ENCODE results near the gene RPS6KA2. TPM values are rescaled to one million over a fixed set of nuclear protein-coding genes. Genes with fewer than 3 reads are reported as not detected.

Gene RPS6KA2
- total RNA-seq, 1 donor from 2014 or later, result 103 TPM

DNA sequence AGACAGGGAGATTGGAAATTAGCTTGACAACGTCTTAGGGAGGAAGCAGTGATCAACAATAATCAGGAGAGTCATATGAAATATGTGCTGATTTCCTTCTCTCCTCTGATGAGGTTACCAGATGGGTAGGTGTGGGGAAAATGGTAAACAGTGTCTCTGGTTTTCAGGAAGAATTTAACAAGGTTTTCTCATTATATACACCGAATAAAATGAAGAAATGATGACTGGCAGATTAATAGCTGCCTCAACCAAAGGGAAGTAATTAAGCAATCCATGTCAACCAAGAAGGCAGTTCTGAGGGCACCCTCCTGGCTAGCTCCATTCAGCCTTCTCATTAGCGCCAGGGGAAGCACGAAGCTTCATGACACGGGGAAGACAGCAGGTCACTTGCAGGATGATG is 27.8 kb downstream of the RPS6KA2 start:
- no peak for DNase-seq (ENCODE audit: low spot score)
- intact Hi-C loops (cut with DNase I), result no loop called here

DNA sequence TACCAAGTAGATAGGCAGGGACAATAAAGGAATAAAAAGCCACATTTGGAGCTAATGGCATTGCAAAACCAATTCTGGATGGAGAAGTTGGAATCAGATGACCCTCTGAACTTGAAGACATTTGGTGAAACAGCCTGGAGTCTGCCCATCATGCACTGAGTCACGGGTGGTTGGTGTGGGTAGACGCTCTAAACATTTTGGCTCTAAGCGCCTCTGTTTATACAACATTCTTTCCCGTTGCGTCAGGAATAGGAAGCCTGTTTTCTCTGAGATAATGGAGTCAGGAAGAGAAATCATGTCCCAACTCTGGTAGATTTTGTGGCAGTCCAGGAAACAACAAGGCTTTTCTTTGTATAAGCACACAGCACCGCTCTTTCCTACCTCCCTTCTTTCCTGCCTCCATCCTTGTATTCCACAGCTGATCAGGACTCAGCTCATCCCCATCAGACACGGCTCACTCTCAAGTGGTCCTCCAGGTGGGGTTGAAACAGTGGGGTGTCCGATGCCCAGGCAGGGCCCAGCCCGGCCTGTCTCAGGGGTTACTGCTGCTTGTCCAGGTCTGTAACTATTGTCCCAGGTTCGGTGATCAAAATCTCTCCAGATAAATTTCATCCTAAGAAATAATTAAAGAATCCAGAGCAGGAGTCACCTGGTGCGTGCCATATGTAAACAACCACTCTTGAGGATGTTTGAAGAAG is 28.5 kb downstream of the RPS6KA2 start:
- intact Hi-C loops (cut with DNase I), result no loop called here
- DNase-seq (ENCODE audit: low spot score), result no peak

DNA sequence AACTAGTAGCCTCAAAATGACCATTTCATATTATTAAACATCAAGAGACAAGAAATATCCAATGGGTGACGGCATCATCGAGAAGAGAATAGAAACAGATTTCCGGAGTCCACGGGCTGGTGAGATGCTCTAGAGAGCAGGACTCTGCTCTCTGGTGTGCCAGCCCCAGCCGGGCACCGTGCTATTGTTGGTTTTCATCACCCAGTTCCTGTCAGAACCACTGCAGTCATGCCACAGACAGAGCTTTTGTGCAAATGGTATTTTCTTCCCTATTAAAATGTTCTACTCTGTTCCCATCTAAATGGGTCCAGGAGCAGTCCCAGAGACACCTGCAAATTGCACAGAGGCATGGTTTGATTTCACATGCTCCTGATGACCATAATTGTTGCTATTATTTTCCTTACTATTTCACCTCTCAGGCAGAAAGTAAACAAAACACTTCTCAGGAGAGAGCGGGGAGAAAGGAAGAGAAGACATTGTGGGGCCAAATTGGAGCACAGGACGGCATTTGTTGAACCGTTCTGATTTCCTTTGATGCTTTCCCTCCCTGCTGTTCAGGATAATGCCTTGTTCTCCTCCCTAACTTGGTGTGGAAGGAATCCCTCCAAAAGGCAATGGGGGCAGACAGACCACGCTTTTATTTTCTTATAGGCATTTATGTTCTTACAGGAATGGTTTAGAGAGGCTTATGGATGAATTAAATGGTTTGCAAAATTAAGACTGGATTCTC is 29.2 kb downstream of the RPS6KA2 start:
- intact Hi-C loops (cut with DNase I), result no loop called here
- DNase-seq (ENCODE audit: low spot score), result no peak

DNA sequence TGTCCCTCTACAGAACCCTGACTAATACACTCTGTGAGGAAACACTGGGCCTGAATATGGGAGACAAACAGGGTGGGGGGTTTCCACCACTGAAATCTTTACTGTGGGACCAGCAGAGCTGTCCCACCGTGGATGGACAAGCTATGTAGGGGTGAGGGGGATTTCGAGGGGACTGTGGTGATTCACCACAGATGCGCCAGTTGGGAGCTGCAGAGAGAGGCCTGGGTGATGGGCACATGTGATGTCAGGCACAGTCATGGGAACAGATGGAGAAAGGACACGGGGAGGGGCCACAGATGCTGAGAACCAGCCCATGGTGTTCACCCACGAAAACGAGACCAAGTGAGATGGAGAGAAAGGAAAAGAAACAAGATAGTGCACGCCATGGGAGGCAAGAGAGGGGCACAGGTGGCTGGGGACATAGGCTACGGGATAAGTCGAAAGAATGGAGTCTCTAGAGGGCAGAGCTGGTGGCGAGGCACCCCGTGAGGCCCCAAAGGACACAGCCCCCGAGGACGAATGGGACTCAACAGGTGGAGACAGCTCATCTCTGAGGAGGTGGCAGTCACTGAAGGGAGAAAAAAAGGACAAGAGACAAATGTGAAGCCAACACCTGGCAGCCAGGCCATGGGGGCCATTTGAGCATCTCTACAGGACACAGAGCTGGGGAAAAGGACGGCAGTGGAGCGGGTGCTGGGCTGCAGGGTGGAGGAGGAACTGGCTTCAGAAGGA is 30.1 kb downstream of the RPS6KA2 start:
- intact Hi-C loops (cut with DNase I), result no loop called here
- DNase-seq (ENCODE audit: low spot score), result no peak

DNA sequence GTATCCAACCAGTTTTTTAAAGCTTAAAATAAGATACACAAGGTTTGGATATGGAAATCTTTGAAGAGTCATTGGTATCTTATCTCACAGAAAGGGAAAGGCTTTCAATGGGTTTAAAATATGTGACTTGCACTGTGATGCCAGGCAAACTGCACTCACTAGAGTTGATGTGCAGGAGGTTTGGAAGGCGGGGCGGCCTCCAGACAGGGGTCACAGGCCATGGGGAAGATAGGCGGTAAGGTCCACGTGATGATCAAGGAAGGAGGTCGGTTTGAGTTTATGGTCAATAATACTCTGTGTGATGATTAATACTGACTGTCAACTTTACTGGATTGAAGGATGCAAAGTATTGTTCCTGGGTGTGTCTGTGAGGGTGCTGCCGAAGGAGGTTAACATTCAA is 31.1 kb downstream of the RPS6KA2 start:
- DNase-seq (ENCODE audit: low spot score), result no peak
- intact Hi-C loops (cut with DNase I), result no loop called here

DNA sequence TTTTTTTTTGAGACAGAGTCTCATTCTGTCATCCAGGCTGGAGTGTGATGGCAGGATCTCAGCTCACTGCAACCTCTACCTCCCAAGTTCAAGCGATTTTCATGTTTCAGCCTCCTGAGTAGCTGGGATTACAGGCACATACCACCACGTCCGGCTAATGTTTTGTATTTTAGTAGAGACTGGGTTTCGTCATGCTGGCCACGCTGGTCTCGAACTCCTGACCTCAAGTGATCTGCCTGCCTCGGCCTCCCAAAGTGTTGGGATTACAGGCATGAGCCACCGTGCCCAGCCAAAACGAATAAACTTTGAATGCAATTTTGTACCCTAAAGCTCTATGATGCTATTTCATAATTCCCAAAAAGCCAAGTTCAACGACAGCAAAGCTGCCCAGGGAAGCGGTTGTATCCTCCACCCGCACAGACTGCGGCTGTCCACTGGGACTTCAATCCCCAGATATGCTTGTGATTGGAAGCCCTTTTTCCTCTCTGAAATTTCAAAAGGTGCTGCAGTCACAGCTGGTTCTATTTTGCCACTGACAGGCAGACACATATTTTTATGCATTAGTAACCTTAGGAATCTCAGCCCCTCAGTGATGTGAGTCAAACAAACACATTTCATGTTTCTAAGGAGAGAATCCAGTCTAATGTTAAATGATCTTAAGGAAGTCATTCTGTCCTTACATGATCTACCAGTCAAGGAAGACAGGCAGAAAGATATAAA is 31.8 kb downstream of the RPS6KA2 start:
- intact Hi-C loops (cut with DNase I), result no loop called here

DNA sequence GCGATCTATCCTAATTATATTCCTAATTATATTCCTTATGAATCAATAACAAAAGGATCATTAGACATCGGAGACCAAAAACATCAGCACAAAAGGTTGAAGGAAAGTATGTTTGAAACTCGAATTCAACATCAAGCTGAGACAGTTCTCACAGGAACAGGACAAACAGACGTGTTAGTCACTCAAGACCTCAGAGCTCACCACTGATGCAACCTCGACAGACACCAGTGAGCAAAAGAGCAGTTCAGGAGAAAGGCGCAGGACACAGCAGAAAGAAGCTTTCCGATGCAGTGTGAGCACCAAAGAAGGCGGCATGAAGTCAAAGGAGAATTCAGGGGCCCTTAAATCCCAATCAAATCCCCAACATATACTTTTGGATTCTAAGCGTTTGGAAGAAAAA is 34.2 kb downstream of the RPS6KA2 start:
- intact Hi-C loops (cut with DNase I), result no loop called here
- DNase-seq (ENCODE audit: low spot score), result no peak

More for the DNA sequence above, 31.8 kb downstream of the RPS6KA2 start:
- no peak for DNase-seq (ENCODE audit: low spot score)

DNA sequence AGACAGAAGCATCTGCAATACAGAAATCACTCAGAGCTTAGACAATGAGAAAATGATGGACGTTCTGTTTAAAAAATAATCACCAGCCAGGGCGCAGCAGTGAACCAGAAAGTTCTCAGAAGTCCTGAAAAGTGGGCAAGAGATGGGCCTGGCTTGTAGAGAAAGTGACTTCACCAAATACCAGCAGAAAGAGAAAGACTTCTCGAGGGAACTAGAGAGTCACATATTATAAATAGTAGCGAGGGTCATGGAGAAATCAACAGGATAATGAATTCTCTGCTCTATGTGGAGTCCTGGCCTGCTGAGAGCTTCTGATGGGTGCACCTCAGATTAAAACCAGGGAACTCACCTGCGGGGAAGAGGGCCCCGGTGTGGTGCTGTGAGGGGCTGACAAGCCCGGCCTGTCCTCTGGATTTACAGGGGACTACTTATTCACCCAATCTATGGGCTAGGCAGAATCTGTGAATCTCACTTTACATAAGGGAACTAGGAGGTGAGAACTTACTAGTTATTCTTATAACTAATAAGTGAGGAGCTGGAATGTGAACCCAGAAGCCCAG is 35.0 kb downstream of the RPS6KA2 start:
- DNase-seq (ENCODE audit: low spot score), result no peak
- intact Hi-C loops (cut with DNase I), result no loop called here

DNA sequence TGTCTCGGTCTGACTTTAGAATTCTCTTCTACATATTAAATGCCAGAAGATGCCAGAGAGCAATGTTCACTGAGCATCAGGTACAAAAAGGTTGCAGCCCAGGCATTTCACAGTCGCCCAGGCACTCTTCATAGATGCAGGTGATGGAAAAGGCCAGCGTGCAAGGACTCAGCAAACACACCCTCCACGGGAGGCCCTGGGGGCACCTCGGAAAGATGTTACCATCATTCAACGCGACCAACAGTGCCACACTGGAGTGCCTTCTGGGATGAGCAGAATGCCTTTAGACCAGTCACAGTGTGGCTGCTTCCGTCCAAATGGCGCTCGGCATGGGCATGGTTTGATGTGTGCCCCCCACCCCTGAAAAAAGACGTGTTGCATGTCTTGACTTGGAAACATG is 36.0 kb downstream of the RPS6KA2 start:
- DNase-seq (ENCODE audit: low spot score), result no peak
- intact Hi-C loops (cut with DNase I), result no loop called here

DNA sequence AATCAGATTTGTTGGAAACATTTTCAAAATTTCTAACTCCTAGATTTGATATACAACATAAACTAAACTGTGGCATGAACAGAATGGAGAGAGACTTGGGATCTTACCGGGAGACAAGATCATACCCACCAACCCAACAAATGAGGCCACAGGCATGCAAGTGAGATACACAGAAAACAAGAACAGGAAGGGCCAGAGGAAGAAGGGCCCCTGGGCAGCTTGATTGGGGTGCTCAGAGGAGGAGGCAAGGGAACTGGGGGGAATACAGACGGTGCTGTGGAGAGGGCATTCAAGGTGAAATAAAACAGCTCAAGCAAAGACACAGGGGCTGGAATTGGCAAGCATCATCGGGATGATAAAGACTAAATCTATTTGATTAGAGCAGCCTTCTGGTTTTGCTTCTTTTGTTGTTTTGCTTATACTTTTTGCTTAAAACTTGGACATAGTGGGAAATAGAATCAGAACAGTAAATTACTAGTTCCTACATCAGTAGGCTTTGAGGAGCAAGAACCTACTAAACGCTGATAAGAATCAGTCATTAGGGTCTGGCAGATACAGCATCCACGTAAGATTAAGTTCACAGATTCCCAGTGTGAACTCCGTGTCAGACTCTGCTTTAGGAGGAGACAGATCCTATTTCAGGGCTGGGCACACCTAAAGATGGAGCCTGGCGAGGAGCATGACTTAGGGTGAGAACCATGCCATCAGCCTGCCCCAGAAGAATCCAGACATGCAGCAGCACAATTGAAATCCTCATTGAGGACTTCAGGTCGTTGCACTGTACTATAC is 37.1 kb downstream of the RPS6KA2 start:
- DNase-seq (ENCODE audit: low spot score), result no peak
- intact Hi-C loops (cut with DNase I), result no loop called here

DNA sequence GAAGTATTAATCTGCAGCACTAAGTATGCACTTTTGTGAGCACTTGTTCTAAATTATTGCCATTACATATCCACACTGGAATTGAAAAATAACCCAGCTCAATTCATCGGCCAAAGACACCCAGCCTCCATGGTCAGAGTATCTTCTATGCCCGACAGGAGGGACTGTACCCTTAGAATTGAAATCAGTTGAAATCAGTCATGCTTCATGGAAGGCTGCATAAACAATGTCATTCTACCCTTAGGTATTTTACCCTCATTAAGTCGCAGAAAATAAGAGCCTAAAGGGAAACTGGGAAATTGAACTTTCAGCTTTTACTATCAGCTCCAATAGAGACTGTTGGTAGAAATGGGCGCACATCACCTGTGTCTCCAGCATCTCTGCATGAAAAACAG is 37.7 kb downstream of the RPS6KA2 start:
- intact Hi-C loops (cut with DNase I), result no loop called here
- DNase-seq (ENCODE audit: low spot score), result no peak

DNA sequence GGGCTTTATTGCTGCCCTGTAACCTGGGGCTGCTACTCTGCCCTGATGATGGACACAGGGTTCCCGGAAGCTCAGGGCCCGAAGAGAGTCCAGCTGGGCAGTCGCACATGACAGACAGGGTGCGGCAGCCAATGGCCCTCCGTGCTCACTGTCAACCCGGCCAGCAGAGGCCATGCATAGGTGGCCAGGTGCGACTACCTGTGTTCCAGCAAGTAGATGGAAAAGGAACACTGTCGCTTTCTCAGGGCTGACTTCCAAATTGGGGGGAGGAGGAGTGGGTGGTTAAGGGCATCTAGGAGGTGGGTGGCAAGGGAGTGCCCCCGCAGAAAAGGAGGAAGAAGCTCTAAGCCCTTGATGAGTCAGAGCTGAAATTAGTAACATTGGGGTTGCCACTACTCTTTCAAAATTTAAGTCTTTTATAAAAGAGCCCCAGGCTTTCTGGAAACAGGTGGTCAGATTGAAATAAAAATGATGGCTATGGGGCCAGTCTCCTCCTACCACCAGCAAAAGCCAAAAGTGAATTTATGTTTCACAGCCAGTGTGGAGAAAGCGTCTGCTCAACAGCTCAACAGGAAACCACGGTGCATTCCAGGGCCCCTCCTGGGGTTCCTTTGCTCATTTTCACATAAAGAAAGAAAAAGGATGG is 38.2 kb downstream of the RPS6KA2 start:
- intact Hi-C loops (cut with DNase I), result no loop called here
- DNase-seq (ENCODE audit: low spot score), result no peak

DNA sequence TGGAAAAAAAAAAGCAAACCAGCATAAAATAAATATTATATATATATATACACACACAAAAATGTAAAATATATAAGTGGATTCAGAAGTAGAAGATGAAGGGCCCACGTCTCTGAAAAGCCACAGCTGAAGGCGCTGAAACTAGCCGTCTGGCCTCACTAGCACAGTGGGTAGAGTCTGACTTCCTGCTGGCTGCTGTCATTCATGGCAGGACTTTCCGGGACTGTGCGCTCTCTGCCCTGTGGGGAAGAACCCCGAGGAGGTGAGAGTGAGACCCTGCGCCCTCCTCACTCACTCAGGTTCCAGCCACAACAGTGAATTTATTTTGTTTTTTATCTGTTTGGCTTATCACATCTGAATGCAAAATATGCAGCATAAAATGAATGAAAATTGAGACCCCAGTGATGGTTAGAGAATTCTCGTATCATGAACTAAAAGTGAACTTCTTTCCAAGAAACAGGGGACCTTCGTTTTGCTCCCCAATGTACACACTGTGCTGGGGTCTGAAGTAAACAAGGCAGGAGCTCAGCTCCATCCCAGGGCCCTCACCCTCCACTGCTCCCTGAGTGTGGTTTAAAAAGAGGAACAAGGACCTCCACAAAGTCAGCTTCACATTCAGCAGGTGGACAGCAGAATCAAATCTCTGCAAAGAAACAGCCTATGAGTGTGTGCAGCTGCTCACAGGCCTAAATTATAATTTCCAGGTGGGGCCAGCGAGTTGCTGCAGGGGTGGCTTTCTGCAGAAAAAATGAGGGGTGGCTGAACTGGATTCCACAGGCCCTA is 39.2 kb downstream of the RPS6KA2 start:
- intact Hi-C loops (cut with DNase I), result no loop called here
- DNase-seq (ENCODE audit: low spot score), result no peak

DNA sequence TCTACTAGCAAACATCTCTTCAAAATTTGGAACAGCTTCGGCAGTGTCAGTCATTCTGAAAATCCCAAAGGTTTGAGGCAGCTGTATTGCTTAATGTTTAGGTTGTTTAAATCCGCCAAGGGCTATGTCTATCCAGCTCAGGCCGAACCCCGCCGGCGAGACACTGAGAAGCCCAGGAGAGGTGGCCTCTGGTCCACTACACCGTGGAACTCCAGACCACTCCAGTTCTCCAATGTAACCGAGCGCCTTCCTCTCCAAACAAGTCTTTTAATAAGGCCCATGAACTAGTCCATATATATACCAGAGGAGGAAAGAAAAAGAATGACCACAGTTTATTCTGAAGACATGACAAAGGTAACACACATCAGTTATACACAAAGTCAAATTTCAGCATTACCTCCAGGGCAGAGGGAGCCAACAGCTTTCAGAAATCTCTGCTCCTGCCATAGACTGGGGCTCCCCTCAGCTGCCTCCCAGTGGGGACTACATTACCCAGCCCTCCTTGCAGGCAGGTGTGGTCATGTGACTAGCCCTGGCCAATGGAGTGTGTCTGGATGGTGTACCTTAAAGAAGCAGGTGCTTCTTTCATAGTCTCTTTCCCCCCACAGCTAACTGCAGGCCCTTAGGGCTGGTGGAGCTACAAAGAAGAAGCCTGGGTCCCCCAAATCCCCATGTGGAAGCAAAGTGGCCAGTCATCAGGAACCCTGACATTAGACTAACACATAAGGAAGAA is 40.5 kb downstream of the RPS6KA2 start, which contains the start of gene RAMACL:
TSS of gene RAMACL (minus strand) at position 255 of the 733 bp plus-strand sequence. CDS start at position 54, 201 bp downstream.
- intact Hi-C loops (cut with DNase I), result no loop called here

DNA sequence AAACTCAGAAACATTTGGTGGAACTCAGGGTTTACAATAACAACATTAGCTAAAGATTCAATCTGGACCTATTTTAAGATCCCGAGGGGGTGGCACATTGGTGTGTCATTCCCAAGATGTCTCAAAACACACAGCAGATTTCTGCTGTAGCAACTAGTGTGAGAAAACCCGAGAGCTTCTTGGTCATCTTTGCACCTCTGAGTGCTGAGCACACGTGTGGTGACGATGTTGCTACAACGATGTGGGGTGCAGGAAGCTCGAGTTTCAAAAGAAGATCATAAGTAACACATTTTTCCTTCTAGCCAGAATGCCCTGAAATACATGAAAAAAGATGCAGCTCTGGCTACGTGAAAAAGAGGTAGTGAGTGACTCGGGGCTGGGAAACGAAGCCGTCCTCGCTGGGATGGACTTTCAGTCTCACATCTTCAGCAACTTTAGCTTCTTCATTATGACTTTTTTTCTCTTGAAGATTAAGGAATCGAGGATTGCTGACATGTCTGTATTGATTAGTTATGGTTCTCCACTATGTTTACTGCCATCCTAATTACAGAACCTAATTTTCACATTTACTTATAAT is 42.1 kb downstream of the RPS6KA2 start:
- no peak for DNase-seq (ENCODE audit: low spot score)
- intact Hi-C loops (cut with DNase I), result no loop called here

More for the DNA sequence above, 40.5 kb downstream of the RPS6KA2 start, which contains the start of gene RAMACL:
- no peak for DNase-seq (ENCODE audit: low spot score)

DNA sequence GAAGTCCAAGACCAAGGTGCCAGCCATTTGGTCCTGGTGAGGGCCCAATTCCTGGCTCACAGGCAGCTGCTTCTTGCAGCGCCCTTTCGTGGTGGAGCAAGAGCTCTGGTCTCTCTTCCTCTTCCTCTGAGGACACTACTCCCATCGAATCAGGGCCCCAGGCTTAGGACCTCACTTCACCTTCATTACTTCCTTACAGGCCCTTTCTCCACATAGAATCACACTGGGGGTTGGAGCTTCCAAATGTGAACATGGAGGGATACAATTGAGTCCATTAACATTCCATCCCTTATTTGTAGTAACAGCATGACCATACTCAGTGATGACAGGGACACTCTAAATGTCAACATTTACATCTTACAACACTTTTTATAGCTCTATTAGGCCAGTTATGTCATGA is 42.9 kb downstream of the RPS6KA2 start:
- DNase-seq (ENCODE audit: low spot score), result no peak
- intact Hi-C loops (cut with DNase I), result no loop called here
